Bronchial epithelial cell (primary cell): ENCODE results near the gene KRT34. TPM values are rescaled to one million over a fixed set of nuclear protein-coding genes. Genes with fewer than 3 reads are reported as not detected.

Source experiments
- DNase-seq: peaks from one replicate; pipeline ENCODE4 v3.0.0-alpha.2; 2010; ENCODE audit warnings: low read depth
- FAIRE-seq: peaks from 2 replicates; lab custom pipeline; 2011; peaks lifted over from hg19 to GRCh38; lab: Jason Lieb, UNC
- H3K27me3 ChIP-seq: 2 replicates; pipeline ENCODE4 v1.5.1; 2011; ENCODE audit warnings: low read length; ENCODE audit not compliant: control insufficient read depth, insufficient read depth
- H3K36me3 ChIP-seq: 2 replicates; pipeline ENCODE4 v1.5.1; 2011; ENCODE audit warnings: low read length; ENCODE audit not compliant: control insufficient read depth, insufficient read depth
- H3K4me3 ChIP-seq: 2 replicates; pipeline ENCODE4 v1.5.1; 2011; ENCODE audit warnings: mild to moderate bottlenecking, low read depth, low read length, control low read depth
- total RNA-seq: library from RNA; depleted of rRNA; stranded (reverse); fragments of >200 nt; gene quantifications from 2 replicates; pipeline ENCODE4 v1.2.1, GENCODE V29; 2014
- TF ChIP-seq, protein P1 (sequence below): IDR thresholded peaks from 2 replicates; pipeline ENCODE4 v1.5.1; 2011; ENCODE audit warnings: mild to moderate bottlenecking, moderate library complexity, low read length, control low read depth, inconsistent platforms; ENCODE audit not compliant: insufficient read depth, severe bottlenecking

Gene KRT34
- total RNA-seq, 1 donor from 2014 or later = 0.53 TPM

DNA sequence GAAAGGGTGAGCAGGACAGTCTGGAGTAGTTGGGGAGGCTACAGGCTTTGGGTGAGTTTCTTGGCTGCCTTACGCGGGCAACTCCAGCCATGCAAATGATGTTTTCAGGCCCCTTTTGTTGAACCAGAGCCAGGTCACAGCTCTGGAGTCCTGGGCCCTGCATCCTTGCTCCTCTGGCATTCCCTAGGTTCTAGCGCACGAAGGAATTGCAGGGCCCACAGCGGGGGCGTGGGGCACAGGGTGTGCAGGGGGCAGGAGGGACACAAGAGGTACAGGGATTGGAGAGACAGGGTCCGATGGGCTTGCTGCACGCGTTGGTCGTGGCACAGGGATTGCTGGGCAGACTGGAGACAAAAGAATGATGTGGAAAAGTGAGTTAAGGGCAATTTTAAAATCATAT, 11.7 kb upstream of the KRT34 start:
- FAIRE-seq (no peak), DNase-seq (no peak)
- Histone ChIP-seq H3K4me3 (no peak overlapping the region), H3K27me3 (no peaks in the 10 kb centered on the region), H3K36me3 (no peaks in the 10 kb centered on the region)
- TF ChIP-seq, protein P1, sequence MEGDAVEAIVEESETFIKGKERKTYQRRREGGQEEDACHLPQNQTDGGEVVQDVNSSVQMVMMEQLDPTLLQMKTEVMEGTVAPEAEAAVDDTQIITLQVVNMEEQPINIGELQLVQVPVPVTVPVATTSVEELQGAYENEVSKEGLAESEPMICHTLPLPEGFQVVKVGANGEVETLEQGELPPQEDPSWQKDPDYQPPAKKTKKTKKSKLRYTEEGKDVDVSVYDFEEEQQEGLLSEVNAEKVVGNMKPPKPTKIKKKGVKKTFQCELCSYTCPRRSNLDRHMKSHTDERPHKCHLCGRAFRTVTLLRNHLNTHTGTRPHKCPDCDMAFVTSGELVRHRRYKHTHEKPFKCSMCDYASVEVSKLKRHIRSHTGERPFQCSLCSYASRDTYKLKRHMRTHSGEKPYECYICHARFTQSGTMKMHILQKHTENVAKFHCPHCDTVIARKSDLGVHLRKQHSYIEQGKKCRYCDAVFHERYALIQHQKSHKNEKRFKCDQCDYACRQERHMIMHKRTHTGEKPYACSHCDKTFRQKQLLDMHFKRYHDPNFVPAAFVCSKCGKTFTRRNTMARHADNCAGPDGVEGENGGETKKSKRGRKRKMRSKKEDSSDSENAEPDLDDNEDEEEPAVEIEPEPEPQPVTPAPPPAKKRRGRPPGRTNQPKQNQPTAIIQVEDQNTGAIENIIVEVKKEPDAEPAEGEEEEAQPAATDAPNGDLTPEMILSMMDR = no peak

DNA sequence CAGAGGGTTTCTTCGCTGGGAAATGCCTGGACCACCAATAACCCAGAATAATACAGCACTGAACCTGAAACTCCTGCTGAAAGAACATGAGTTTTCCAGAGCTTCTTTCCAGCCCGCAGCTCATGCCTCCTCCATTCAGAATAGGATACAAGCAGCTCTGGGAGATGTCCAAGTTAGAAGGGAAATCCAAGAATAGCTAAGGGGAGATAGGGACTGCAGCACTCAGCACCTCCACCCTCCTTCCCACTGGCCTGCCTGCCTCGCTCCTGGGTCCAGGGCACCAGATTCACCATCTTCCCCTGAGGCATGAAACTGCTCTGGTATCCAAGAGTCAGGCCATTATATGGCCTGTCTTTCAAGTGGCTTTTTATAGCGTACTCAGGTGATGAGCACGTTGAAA, 11.2 kb upstream of the KRT34 start:
- FAIRE-seq (no peak), DNase-seq (no peak)
- no peaks in the 10 kb centered on the region for H3K27me3 ChIP-seq
- TF ChIP-seq, protein P1 = no peak
- no peak overlapping the region for H3K4me3 ChIP-seq
- H3K36me3 ChIP-seq = no peaks in the 10 kb centered on the region

DNA sequence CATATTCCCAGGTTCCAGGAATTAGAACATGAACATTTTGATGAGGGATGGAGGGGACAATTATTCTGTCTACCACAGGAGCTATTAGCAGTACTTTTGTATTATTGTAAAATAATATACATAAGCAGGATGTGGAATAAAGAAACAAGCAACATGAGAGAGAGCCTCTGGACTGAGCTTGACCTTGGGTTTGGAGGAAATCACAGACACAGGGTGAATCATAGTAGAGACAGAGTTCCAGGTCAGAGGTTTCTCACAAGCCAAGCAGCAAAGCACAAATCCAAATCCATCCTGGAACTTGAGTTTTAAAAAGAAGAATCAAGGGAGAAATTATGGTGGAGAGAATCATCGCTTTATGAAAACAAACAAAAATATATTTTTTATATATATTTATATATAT, 10.2 kb upstream of the KRT34 start:
- H3K4me3 ChIP-seq = no peak overlapping the region
- peak; percentile 43 for DNase-seq
- no peaks in the 10 kb centered on the region for H3K27me3 ChIP-seq
- no peaks in the 10 kb centered on the region for H3K36me3 ChIP-seq
- TF ChIP-seq, protein P1 = no peak
- no peak for FAIRE-seq

DNA sequence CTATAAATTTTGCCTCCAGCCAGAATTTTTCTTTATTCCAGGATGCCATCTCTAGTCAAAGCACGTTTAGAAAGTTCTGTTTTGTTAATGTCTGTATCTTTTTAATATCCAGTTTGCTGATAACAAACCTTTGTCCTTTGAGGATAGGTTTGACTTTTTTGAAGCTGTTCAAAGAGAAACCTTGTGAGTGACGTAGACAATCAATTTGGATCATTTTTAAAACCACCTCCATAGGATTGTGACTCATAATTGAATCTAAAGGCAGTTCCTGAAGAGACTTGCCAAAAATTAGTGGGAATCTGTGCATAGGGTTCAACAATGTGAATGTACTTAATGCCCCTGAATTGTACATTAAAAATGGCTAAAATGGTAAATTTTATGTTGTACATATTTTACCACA, 9.4 kb upstream of the KRT34 start:
- no peak for FAIRE-seq
- H3K4me3 ChIP-seq = no peak overlapping the region
- DNase-seq = peak; percentile 37
- TF ChIP-seq, protein P1 = no peak
- H3K36me3 ChIP-seq = no peaks in the 10 kb centered on the region
- H3K27me3 ChIP-seq = no peaks in the 10 kb centered on the region

DNA sequence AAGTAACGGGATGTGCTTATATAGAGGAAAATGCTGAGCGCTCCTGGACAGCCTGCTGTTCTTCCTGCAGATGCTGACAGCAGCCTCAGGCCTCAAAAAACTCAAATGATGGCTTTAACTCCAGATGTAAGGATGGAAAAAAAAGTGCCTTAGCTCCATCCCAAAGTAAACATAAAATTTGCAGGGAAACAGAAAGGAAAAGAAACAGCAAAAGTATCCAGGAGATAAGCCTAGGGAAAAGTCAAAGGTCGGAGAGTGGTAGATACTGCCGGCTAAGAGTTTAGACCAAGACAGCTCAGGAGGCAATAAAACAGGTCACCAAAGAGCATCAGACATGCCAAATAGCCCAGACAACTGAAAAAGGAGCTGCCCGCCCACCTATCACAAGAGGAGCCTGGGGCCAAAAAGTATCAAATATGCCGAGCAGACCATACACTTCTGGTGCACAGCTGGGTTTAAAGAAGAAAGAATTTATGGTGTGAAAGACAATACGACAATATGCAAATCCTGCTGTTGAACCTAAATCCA, 8.4 kb upstream of the KRT34 start:
- FAIRE-seq (no peak), DNase-seq (no peak)
- H3K4me3 ChIP-seq = no peak overlapping the region

More for the DNA sequence above, 8.4 kb upstream of the KRT34 start:
- H3K36me3 ChIP-seq = no peaks in the 10 kb centered on the region
- TF ChIP-seq, protein P1 = no peak
- H3K27me3 ChIP-seq = no peaks in the 10 kb centered on the region
